ENCODE results near the gene SLC43A1. TPM values are rescaled to one million over a fixed set of nuclear protein-coding genes. Genes with fewer than 3 reads are reported as not detected.
A peak's percentile ranks its signal among the peaks of the same experiment; 100 is the strongest.

Gene SLC43A1
- total RNA-seq, 2 donors from 2014 or later, result 8.7 to 19.0 TPM

GRCh38 chr11:57514538-57515331 is 767 bp downstream of the SLC43A1 start:
- intact Hi-C loops (cut with DNase I), result no loop called here
- DNase-seq, result peak; percentile 83
- no peak for TF ChIP-seq CTCF (IDR thresholded peaks at IDR 0.05)
- peak overlapping the region; percentile 79 for H3K4me3 ChIP-seq
- peaks cover 4% of the 10 kb centered on the region for H3K4me1 ChIP-seq
- peak overlapping the region; percentile 65 to 81 for H3K9ac ChIP-seq (ENCODE audit: low read depth in 2 of 2, low read length in 2 of 2)
- no peaks in the 10 kb centered on the region for H3K36me3 ChIP-seq
- H3K27me3 ChIP-seq, result no peaks in the 10 kb centered on the region
- no peak overlapping the region for H3K27ac ChIP-seq
- H3K9me3 ChIP-seq, result no peaks in the 10 kb centered on the region

- DNase-seq, result peak; percentile 58
- intact Hi-C loops (cut with DNase I), result no loop called here
- H3K4me1 ChIP-seq, result peaks cover 4% of the 10 kb centered on the region
- no peak for TF ChIP-seq CTCF (IDR thresholded peaks at IDR 0.05)
- no peaks in the 10 kb centered on the region for H3K27me3 ChIP-seq
- H3K27ac ChIP-seq, result no peak overlapping the region
- H3K4me3 ChIP-seq, result peak overlapping the region; percentile 79
- H3K36me3 ChIP-seq, result no peaks in the 10 kb centered on the region
- H3K9me3 ChIP-seq, result no peaks in the 10 kb centered on the region
- H3K9ac ChIP-seq (ENCODE audit: low read depth in 2 of 2, low read length in 2 of 2), result peak overlapping the region; percentile 65 to 81
Measured at GRCh38 chr11:57513911-57514537, 1.5 kb downstream of the SLC43A1 start.

- no peak for DNase-seq
- TF ChIP-seq CTCF (IDR thresholded peaks at IDR 0.05), result no peak
- intact Hi-C loops (cut with DNase I), result no loop called here
- Histone ChIP-seq H3K9ac (ENCODE audit: low read depth in 2 of 2, low read length in 2 of 2) (peak overlapping the region in 1 of 2 donors; percentile 35), H3K4me1 (peaks cover 4% of the 10 kb centered on the region), H3K27me3 (no peaks in the 10 kb centered on the region), H3K9me3 (no peaks in the 10 kb centered on the region), H3K36me3 (no peaks in the 10 kb centered on the region), H3K4me3 (no peak overlapping the region), H3K27ac (no peak overlapping the region)
Measured at GRCh38 chr11:57513452-57513795, 2.1 kb downstream of the SLC43A1 start.

GRCh38 chr11:57512646-57513451 is 2.7 kb downstream of the SLC43A1 start:
- H3K27ac ChIP-seq, result no peak overlapping the region
- H3K9me3 ChIP-seq, result no peaks in the 10 kb centered on the region

More at GRCh38 chr11:57512646-57513451, 2.7 kb downstream of the SLC43A1 start:
- intact Hi-C loops (cut with DNase I), result no loop called here
- DNase-seq, result no peak
- no peak overlapping the region for H3K9ac ChIP-seq (ENCODE audit: low read depth in 2 of 2, low read length in 2 of 2)
- no peaks in the 10 kb centered on the region for H3K27me3 ChIP-seq
- no peak for TF ChIP-seq CTCF (IDR thresholded peaks at IDR 0.05)
- H3K4me3 ChIP-seq, result no peak overlapping the region
- no peaks in the 10 kb centered on the region for H3K36me3 ChIP-seq
- H3K4me1 ChIP-seq, result peaks cover 4% of the 10 kb centered on the region
